Epithelial cell of prostate (primary cell): ENCODE measurements around the gene MAEA.
A peak's percentile ranks its signal among the peaks of the same experiment; 100 is the strongest.

Source experiments
- DNase-seq: peaks from one replicate; pipeline ENCODE4 v3.0.0-alpha.2; 2011; ENCODE audit warnings: low read depth, low spot score
- H3K27ac ChIP-seq: fragments of 450-650 bp; 2 replicates; pipeline ENCODE4 v1.5.1; 2017; ENCODE audit warnings: mild to moderate bottlenecking

Gene MAEA

GRCh38 chr4:1297456-1298325 is 8.0 kb downstream of the MAEA start:
- no peak for DNase-seq
- no peak overlapping the region for H3K27ac ChIP-seq

GRCh38 chr4:1298461-1298860 is 8.8 kb downstream of the MAEA start:
- DNase-seq = no peak
- H3K27ac ChIP-seq = no peak overlapping the region

GRCh38 chr4:1299301-1299860 is 9.7 kb downstream of the MAEA start:
- H3K27ac ChIP-seq = no peak overlapping the region
- DNase-seq = no peak

- peak overlapping the region; percentile 62 for H3K27ac ChIP-seq
- no peak for DNase-seq
Measured at GRCh38 chr4:1300466-1301455, 11.1 kb downstream of the MAEA start.

- DNase-seq = no peak
- no peak overlapping the region for H3K27ac ChIP-seq
Measured at GRCh38 chr4:1302159-1302558, 12.5 kb downstream of the MAEA start.

- no peak for DNase-seq
- H3K27ac ChIP-seq = peak overlapping the region; percentile 29
Measured at GRCh38 chr4:1305261-1305711, 15.6 kb downstream of the MAEA start.

- no peak for DNase-seq
- H3K27ac ChIP-seq = peak overlapping the region; percentile 29
Measured at GRCh38 chr4:1305781-1306455, 16.2 kb downstream of the MAEA start.

GRCh38 chr4:1307951-1308735 is 18.5 kb downstream of the MAEA start:
- no peak for DNase-seq
- H3K27ac ChIP-seq = peak overlapping the region; percentile 67

- peak overlapping the region; percentile 67 for H3K27ac ChIP-seq
- no peak for DNase-seq
Measured at GRCh38 chr4:1309261-1310010, 19.7 kb downstream of the MAEA start.

GRCh38 chr4:1310031-1310795 is 20.5 kb downstream of the MAEA start:
- peak overlapping the region; percentile 67 for H3K27ac ChIP-seq
- DNase-seq = no peak

- no peak for DNase-seq
- peak overlapping the region; percentile 67 for H3K27ac ChIP-seq
Measured at GRCh38 chr4:1310796-1311631, 21.3 kb downstream of the MAEA start.

- DNase-seq = no peak
- H3K27ac ChIP-seq = no peak overlapping the region
Measured at GRCh38 chr4:1312821-1313640, 23.3 kb downstream of the MAEA start.

GRCh38 chr4:1315306-1315705 is 25.6 kb downstream of the MAEA start:
- no peak for DNase-seq
- no peak overlapping the region for H3K27ac ChIP-seq

GRCh38 chr4:1315836-1316536 is 26.3 kb downstream of the MAEA start:
- H3K27ac ChIP-seq = no peak overlapping the region
- no peak for DNase-seq

GRCh38 chr4:1316537-1317168 is 27.0 kb downstream of the MAEA start:
- H3K27ac ChIP-seq = no peak overlapping the region
- DNase-seq = no peak
